HepG2 (cell line): Measurements from ENCODE around the gene MUC21. TPM values are rescaled to one million over a fixed set of nuclear protein-coding genes. Genes with fewer than 3 reads are reported as not detected.

Source experiments
- ATAC-seq: fragments of 200-7000 bp; cut with Tn5 transposase; 3 replicates; pipeline ENCODE4 v1.9.1; 2020; ENCODE audit warnings: mild to moderate bottlenecking, moderate library complexity
- BruUV-seq: library from RNA; stranded (reverse); fragments of 400-500 nt; replicated peaks from 2 replicates; lab custom pipeline; 2021; lab: Mats Ljungman, UMichigan
- CTCF ChIA-PET: fragments of 300-600 bp; formaldehyde crosslinking; extraction: SDS; loops from one replicate; lab custom pipeline; 2021; ENCODE audit warnings: low total read pairs, inconsistent platforms, low intra/inter-chr PET ratio; lab: Yijun Ruan, JAX
- POLR2A ChIA-PET: fragments of 350-600 bp; sonication (Branson Sonifier 250); formaldehyde crosslinking; loops from one replicate; lab custom pipeline; 2020; ENCODE audit warnings: antibody characterized with exemption, inconsistent platforms; lab: Yijun Ruan, JAX
- DNase-seq: peaks from one replicate; pipeline ENCODE4 v3.0.0-alpha.2; 2015; ENCODE audit warnings: low spot score
- FAIRE-seq: peaks from 3 replicates; lab custom pipeline; 2011; peaks lifted over from hg19 to GRCh38; lab: Jason Lieb, UNC
- H2AFZ ChIP-seq: one replicate; pipeline ENCODE4 v1.6.1; 2011; ENCODE audit warnings: low read length, inconsistent platforms
- H3K27ac ChIP-seq: fragments of 300-600 bp; 3 replicates; pipeline ENCODE4 v1.8.0; 2011; ENCODE audit warnings: mixed run types, mild to moderate bottlenecking, mixed read lengths, low read length, inconsistent platforms; ENCODE audit not compliant: insufficient read depth; ENCODE audit errors: extremely low read length
- H3K27me3 ChIP-seq, 2 experiments: fragments of 200-600 bp in 1 of 2; 2 replicates in 1 of 2; 3 replicates in 1 of 2; pipeline versions ENCODE4 v1.6.0 to v1.8.0; 2011; ENCODE audit warnings: low read length in 2 of 2, mild to moderate bottlenecking in 2 of 2, moderate library complexity in 2 of 2, inconsistent platforms in 1 of 2; ENCODE audit not compliant: insufficient read depth in 2 of 2, control insufficient read depth in 1 of 2
- H3K36me3 ChIP-seq, 2 experiments: fragments of 200-600 bp in 1 of 2; replicated peaks in 1 of 2; 2 replicates in 1 of 2; 3 replicates in 1 of 2; pipeline versions ENCODE4 v1.5.1 to v1.8.0; 2011; ENCODE audit warnings: low read length in 2 of 2, inconsistent platforms in 1 of 2; ENCODE audit not compliant: insufficient read depth in 2 of 2, control insufficient read depth in 1 of 2
- H3K4me1 ChIP-seq: 2 replicates; pipeline ENCODE4 v1.5.1; 2012; ENCODE audit warnings: low read length, inconsistent platforms; ENCODE audit not compliant: insufficient read depth
- H3K4me2 ChIP-seq: 2 replicates; pipeline ENCODE4 v1.6.0; 2011; ENCODE audit warnings: low read depth, low read length, inconsistent platforms
- H3K4me3 ChIP-seq, 3 experiments: fragments of 200-600 bp in 1 of 3; sonication (generic), shearing (Covaris generic) in 1 of 3; replicated peaks in 1 of 3; 2 replicates each; pipeline ENCODE4 v1.5.1; 2011 to 2016; ENCODE audit warnings: low read length in 3 of 3, inconsistent platforms in 2 of 3, low read depth in 2 of 3, mild to moderate bottlenecking in 2 of 3, control low read depth in 1 of 3, mixed read lengths in 1 of 3; ENCODE audit not compliant: insufficient read depth in 1 of 3
- H3K79me2 ChIP-seq: one replicate; pipeline ENCODE4 v1.6.1; 2011; ENCODE audit warnings: low read length, inconsistent platforms; ENCODE audit not compliant: insufficient read depth
- H3K9ac ChIP-seq: 2 replicates; pipeline ENCODE4 v1.6.0; 2011; ENCODE audit warnings: mild to moderate bottlenecking, low read depth, low read length, inconsistent platforms; ENCODE audit not compliant: insufficient read depth
- H3K9me3 ChIP-seq: 2 replicates; pipeline ENCODE4 v1.5.1; 2012; ENCODE audit warnings: mild to moderate bottlenecking, low read length
- H4K20me1 ChIP-seq: 2 replicates; pipeline ENCODE4 v1.6.0; 2011; ENCODE audit warnings: inconsistent platforms, mild to moderate bottlenecking, low read length, moderate library complexity; ENCODE audit not compliant: insufficient read depth
- AHR ChIP-seq: IDR thresholded peaks from 2 replicates; pipeline ENCODE4 v1.6.1; 2018; ENCODE audit warnings: missing genetic modification reagents, missing compliant biosample characterization
- AKAP8 ChIP-seq: sonication (generic); formaldehyde crosslinking; IDR thresholded peaks from 2 replicates; pipeline ENCODE4 v1.5.1; 2020; ENCODE audit warnings: mild to moderate bottlenecking, missing genetic modification reagents
- DBP ChIP-seq: sonication (generic); formaldehyde crosslinking; IDR thresholded peaks from 2 replicates; pipeline ENCODE4 v1.4.0; 2020; ENCODE audit warnings: missing genetic modification reagents; ENCODE audit errors: not compliant biosample characterization
- DNMT3B ChIP-seq: conservative IDR thresholded peaks from 2 replicates; pipeline ENCODE4 v1.6.1; 2016; ENCODE audit warnings: missing biosample characterization, control low read depth
- ERF ChIP-seq: IDR thresholded peaks from 2 replicates; pipeline ENCODE4 v1.6.1; 2018; ENCODE audit warnings: missing biosample characterization, missing genetic modification reagents
- KAT2B ChIP-seq: fragments of 150-350 bp; IDR thresholded peaks from 2 replicates; pipeline ENCODE4 v1.6.1; 2014; ENCODE audit warnings: low read depth, low read length, borderline replicate concordance
- NFKBIZ ChIP-seq: IDR thresholded peaks from 2 replicates; pipeline ENCODE4 v1.6.1; 2018; ENCODE audit warnings: missing genetic modification reagents, missing compliant biosample characterization
- NR2F1 ChIP-seq, 2 experiments: fragments of 450-650 bp in 1 of 2; formaldehyde crosslinking in 1 of 2; IDR thresholded peaks; 2 replicates each; pipeline versions ENCODE4 v1.5.0 to v1.6.1; 2016 to 2020; ENCODE audit warnings: mild to moderate bottlenecking in 1 of 2, missing compliant biosample characterization in 1 of 2, missing genetic modification reagents in 1 of 2, moderate library complexity in 1 of 2
- SALL2 ChIP-seq: sonication (generic); formaldehyde crosslinking; IDR thresholded peaks from 2 replicates; pipeline ENCODE4 v1.8.1; 2023; ENCODE audit warnings: mild to moderate bottlenecking, missing genetic modification reagents, inconsistent platforms
- STAT5B ChIP-seq: sonication (generic); formaldehyde crosslinking; IDR thresholded peaks from 2 replicates; pipeline ENCODE4 v1.4.0; 2020; ENCODE audit warnings: missing genetic modification reagents
- ZBTB7A ChIP-seq: sonication (generic); formaldehyde crosslinking; IDR thresholded peaks from 2 replicates; pipeline ENCODE4 v1.8.0; 2022; ENCODE audit warnings: mild to moderate bottlenecking, missing genetic modification reagents
- ZNF33A ChIP-seq: sonication (generic); formaldehyde crosslinking; IDR thresholded peaks from 2 replicates; pipeline ENCODE4 v1.5.1; 2020; ENCODE audit warnings: missing genetic modification reagents, mild to moderate bottlenecking, moderate library complexity, borderline replicate concordance
- ZNF354B ChIP-seq: sonication (generic); formaldehyde crosslinking; IDR thresholded peaks from 2 replicates; pipeline ENCODE4 v1.8.0; 2022; ENCODE audit warnings: mild to moderate bottlenecking, missing genetic modification reagents
- ZNF367 ChIP-seq: sonication (generic); formaldehyde crosslinking; IDR thresholded peaks from 2 replicates; pipeline ENCODE4 v1.4.0; 2020; ENCODE audit warnings: missing genetic modification reagents, borderline replicate concordance
- ZNF562 ChIP-seq: sonication (generic); formaldehyde crosslinking; IDR thresholded peaks from 2 replicates; pipeline ENCODE4 v1.8.0; 2022; ENCODE audit warnings: missing genetic modification reagents, borderline replicate concordance
- WGBS: methylation state at CpG from one replicate; pipeline ENCODE4 v1.1.6; 2017; ENCODE audit warnings: low lambda C conversion rate; 5-methylcytosine and 5-hydroxymethylcytosine counted together
- in situ Hi-C: cut with HindIII; loops from 2 replicates; pipeline ENCODE4 v1.10.0; 2017; ENCODE audit warnings: low pct_unique_long_range_greater_than_20kb; ENCODE audit not compliant: extremely low pct_ligation_motif_present
- intact Hi-C: fragments of 100-400 bp; cut with micrococcal nuclease; formaldehyde crosslinking; loops from one replicate; pipeline ENCODE4 v1.10.0; 2022; ENCODE audit not compliant: unreplicated experiment
- polyA plus RNA-seq, 8 experiments: library from polyadenylated mRNA; depleted of rRNA in 3 of 8; stranded (reverse) in 7 of 8; unstranded in 1 of 8; fragments of >200 nt; fragmentation: Illumina TruSeq in 4 of 8; extraction: Trizol in 4 of 8; gene quantifications; 2 replicates each; pipeline versions ENCODE4 v1.2.1 to v1.2.3, GENCODE V29; 2011 to 2016; ENCODE audit warnings: low read depth in 4 of 8, missing spikeins in 1 of 8, mixed read lengths in 1 of 8; ENCODE audit not compliant: insufficient read depth in 1 of 8
- total RNA-seq, 5 experiments: library from RNA; depleted of rRNA; stranded (reverse); fragments of >200 nt; fragmentation: Illumina TruSeq; extraction: Trizol; gene quantifications; 2 replicates each; pipeline ENCODE4 v1.2.3, GENCODE V29; 2016; ENCODE audit warnings: low read depth in 1 of 5
- TF ChIP-seq, protein P1 (sequence below): sonication (generic); formaldehyde crosslinking; IDR thresholded peaks from 2 replicates; pipeline ENCODE4 v1.4.0; 2020; ENCODE audit warnings: missing genetic modification reagents, borderline replicate concordance

Gene MUC21
- total and polyA plus RNA-seq, 2 of the 13 experiments (the other 11 are each of a cell fraction or from before 2014, with no cell fraction given) = not detected

GRCh38 chr6:30948811-30949210, 34.7 kb upstream of the MUC21 start (continued):
- TF ChIP-seq ZNF367 (no peak), ZNF562 (CRISPR knock-in tag) (no peak)

GRCh38 chr6:30951907-30952469, 31.5 kb upstream of the MUC21 start:
- POLR2A ChIA-PET = no interaction called here
- no peaks in the 10 kb centered on the region for H3K36me3 ChIP-seq
- H3K4me3 ChIP-seq = no peak overlapping the region
- intact Hi-C loops = no loop called here
- no peaks in the 10 kb centered on the region for H3K4me1 ChIP-seq
- H3K4me2 ChIP-seq = no peak overlapping the region
- WGBS = 4% methylated on average over 5 of the region's 5 CpGs
- TF ChIP-seq NFKBIZ (CRISPR knock-in tag) (no peak), AHR (no peak), KAT2B (no peak), STAT5B (CRISPR knock-in tag) (no peak), ZNF33A (CRISPR knock-in tag) (no peak), DNMT3B (no peak), SALL2 (CRISPR knock-in tag) (no peak), NR2F1 (CRISPR knock-in tag; IDR thresholded peaks at IDR 0.05) (no peak), DBP (CRISPR knock-in tag) (no peak), ERF (CRISPR knock-in tag) (no peak), ZNF354B (CRISPR knock-in tag) (no peak), AKAP8 (CRISPR knock-in tag) (no peak), ZBTB7A (CRISPR knock-in tag) (no peak)
- TF ChIP-seq, protein P1, sequence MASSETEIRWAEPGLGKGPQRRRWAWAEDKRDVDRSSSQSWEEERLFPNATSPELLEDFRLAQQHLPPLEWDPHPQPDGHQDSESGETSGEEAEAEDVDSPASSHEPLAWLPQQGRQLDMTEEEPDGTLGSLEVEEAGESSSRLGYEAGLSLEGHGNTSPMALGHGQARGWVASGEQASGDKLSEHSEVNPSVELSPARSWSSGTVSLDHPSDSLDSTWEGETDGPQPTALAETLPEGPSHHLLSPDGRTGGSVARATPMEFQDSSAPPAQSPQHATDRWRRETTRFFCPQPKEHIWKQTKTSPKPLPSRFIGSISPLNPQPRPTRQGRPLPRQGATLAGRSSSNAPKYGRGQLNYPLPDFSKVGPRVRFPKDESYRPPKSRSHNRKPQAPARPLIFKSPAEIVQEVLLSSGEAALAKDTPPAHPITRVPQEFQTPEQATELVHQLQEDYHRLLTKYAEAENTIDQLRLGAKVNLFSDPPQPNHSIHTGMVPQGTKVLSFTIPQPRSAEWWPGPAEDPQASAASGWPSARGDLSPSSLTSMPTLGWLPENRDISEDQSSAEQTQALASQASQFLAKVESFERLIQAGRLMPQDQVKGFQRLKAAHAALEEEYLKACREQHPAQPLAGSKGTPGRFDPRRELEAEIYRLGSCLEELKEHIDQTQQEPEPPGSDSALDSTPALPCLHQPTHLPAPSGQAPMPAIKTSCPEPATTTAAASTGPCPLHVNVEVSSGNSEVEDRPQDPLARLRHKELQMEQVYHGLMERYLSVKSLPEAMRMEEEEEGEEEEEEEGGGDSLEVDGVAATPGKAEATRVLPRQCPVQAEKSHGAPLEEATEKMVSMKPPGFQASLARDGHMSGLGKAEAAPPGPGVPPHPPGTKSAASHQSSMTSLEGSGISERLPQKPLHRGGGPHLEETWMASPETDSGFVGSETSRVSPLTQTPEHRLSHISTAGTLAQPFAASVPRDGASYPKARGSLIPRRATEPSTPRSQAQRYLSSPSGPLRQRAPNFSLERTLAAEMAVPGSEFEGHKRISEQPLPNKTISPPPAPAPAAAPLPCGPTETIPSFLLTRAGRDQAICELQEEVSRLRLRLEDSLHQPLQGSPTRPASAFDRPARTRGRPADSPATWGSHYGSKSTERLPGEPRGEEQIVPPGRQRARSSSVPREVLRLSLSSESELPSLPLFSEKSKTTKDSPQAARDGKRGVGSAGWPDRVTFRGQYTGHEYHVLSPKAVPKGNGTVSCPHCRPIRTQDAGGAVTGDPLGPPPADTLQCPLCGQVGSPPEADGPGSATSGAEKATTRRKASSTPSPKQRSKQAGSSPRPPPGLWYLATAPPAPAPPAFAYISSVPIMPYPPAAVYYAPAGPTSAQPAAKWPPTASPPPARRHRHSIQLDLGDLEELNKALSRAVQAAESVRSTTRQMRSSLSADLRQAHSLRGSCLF (CRISPR knock-in tag) = no peak
- TF ChIP-seq, all 625 proteins: peak for 0
- no peak overlapping the region for H3K9ac ChIP-seq
- no TSS peak for BruUV-seq
- H3K27me3 ChIP-seq = peaks cover 2 to 44% of the 10 kb centered on the region in 2 experiments; a peak in 4 of 5 replicates
- ATAC-seq (no peak), DNase-seq (no peak), FAIRE-seq (no peak)
- no peaks in the 10 kb centered on the region for H4K20me1 ChIP-seq
- H3K27ac ChIP-seq = no peak overlapping the region
- in situ Hi-C loops = no loop called here
- no peak overlapping the region for H2AFZ ChIP-seq
- H3K9me3 ChIP-seq = no peaks in the 10 kb centered on the region
- CTCF ChIA-PET = no interaction called here
- no peaks in the 10 kb centered on the region for H3K79me2 ChIP-seq
